Thyroid gland (tissue), 4 donors: ENCODE results near the gene DNTTIP2.

Experiments used
- CTCF ChIP-seq, 6 experiments: fragments of 200-600 bp in 3 of 6; fragments of 450-650 bp in 3 of 6; sonication (generic) in 3 of 6; IDR thresholded peaks; one replicate each; pipeline ENCODE4 v1.5.1; 2016 to 2019; ENCODE audit warnings: antibody characterized with exemption in 6 of 6, mild to moderate bottlenecking in 2 of 6, inconsistent platforms in 1 of 6, moderate library complexity in 1 of 6
- POLR2A ChIP-seq, 2 donors: fragments of 450-650 bp; IDR thresholded peaks; one replicate each; pipeline ENCODE4 v1.6.1; 2017; ENCODE audit warnings: antibody characterized with exemption in 2 of 2, mild to moderate bottlenecking in 2 of 2, moderate library complexity in 1 of 2

- no peak for TF ChIP-seq CTCF (IDR thresholded peaks at IDR 0.05)
- no peak for TF ChIP-seq POLR2A (IDR thresholded peaks at IDR 0.05)
Observed at GRCh38 chr1:93910305-93910704, 31.3 kb upstream of the DNTTIP2 start.
